HG03575 (cell line): ENCODE results near the gene SLC1A5.
"Not testable (repeated sequence)": the region's sequence is repeated elsewhere in the genome, so short reads cannot be mapped to it uniquely, and the experiment has no call there.

ENCODE experiments used
- ATAC-seq: cut with Tn5 transposase; IDR thresholded peaks from one replicate; pipeline ENCODE4 v1.9.1; 2021; ENCODE audit not compliant: unreplicated experiment, insufficient number of reproducible peaks, low FRiP score; ENCODE audit errors: extremely low read depth

Gene SLC1A5

GRCh38 chr19:46788262-46788967, at the start of gene SLC1A5:
TSS of gene SLC1A5 (minus strand) at chr19:46788594. CDS start at chr19:46787965, 629 bp downstream.
- no peak for ATAC-seq

- ATAC-seq = no peak
Observed at GRCh38 chr19:46838160-46838559, 49.8 kb upstream of the SLC1A5 start.

GRCh38 chr19:46834984-46835383, 46.6 kb upstream of the SLC1A5 start:
- ATAC-seq = no peak

- no peak for ATAC-seq
Observed at GRCh38 chr19:46834121-46834520, 45.7 kb upstream of the SLC1A5 start.

- ATAC-seq = no peak
Observed at GRCh38 chr19:46830864-46831263, 42.5 kb upstream of the SLC1A5 start.

GRCh38 chr19:46828484-46828883, 40.1 kb upstream of the SLC1A5 start:
- no peak for ATAC-seq

GRCh38 chr19:46825731-46826055, 37.3 kb upstream of the SLC1A5 start:
- ATAC-seq = no peak

GRCh38 chr19:46824890-46825730, 36.7 kb upstream of the SLC1A5 start:
- no peak for ATAC-seq

- ATAC-seq = no peak
Observed at GRCh38 chr19:46823049-46823448, 34.7 kb upstream of the SLC1A5 start.

GRCh38 chr19:46822410-46822787, 34.0 kb upstream of the SLC1A5 start:
- ATAC-seq = not testable (repeated sequence)

- ATAC-seq = no peak
Observed at GRCh38 chr19:46821512-46822409, 33.4 kb upstream of the SLC1A5 start.

GRCh38 chr19:46818812-46819211, 30.4 kb upstream of the SLC1A5 start:
- no peak for ATAC-seq

- no peak for ATAC-seq
Observed at GRCh38 chr19:46815833-46816627, 27.6 kb upstream of the SLC1A5 start.

- no peak for ATAC-seq
Observed at GRCh38 chr19:46813839-46814358, 25.5 kb upstream of the SLC1A5 start.

- ATAC-seq = no peak
Observed at GRCh38 chr19:46812977-46813838, 24.8 kb upstream of the SLC1A5 start.

GRCh38 chr19:46809534-46810272, 21.3 kb upstream of the SLC1A5 start:
- no peak for ATAC-seq

GRCh38 chr19:46806656-46807055, 18.3 kb upstream of the SLC1A5 start:
- ATAC-seq = no peak
